Body of pancreas (tissue), 4 donors: Measurements from ENCODE around the gene HSPA12B. TPM values are rescaled to one million over a fixed set of nuclear protein-coding genes. Genes with fewer than 3 reads are reported as not detected.

Experiments used
- ATAC-seq: fragments of 150-250 bp; one replicate; pipeline ENCODE4 v1.9.1; 2016
- DNase-seq, 4 donors: peaks; one replicate each; pipeline ENCODE4 v3.0.0-alpha.2; 2019
- H3K27ac ChIP-seq, 4 donors: fragments of 200-600 bp; sonication (generic); 1 replicate in 3 of 4; 2 replicates in 1 of 4; pipeline versions ENCODE4 v1.5.1 to v1.6.1; 2016 to 2019; ENCODE audit warnings: mild to moderate bottlenecking in 1 of 4, mixed read lengths in 1 of 4, moderate library complexity in 1 of 4
- H3K27me3 ChIP-seq, 2 donors: fragments of 200-600 bp; sonication (generic); one replicate each; pipeline ENCODE4 v1.6.0; 2016; ENCODE audit warnings: mild to moderate bottlenecking in 1 of 2
- H3K36me3 ChIP-seq, 2 donors: fragments of 200-600 bp; sonication (generic); replicated peaks in 1 of 2; 2 replicates each; pipeline ENCODE4 v1.5.1; 2016; ENCODE audit warnings: low read depth in 2 of 2; ENCODE audit not compliant: insufficient read depth in 1 of 2
- H3K4me1 ChIP-seq: fragments of 200-600 bp; sonication (generic); one replicate; pipeline ENCODE4 v1.6.0; 2016
- H3K4me3 ChIP-seq, 2 donors: fragments of 200-600 bp; sonication (generic); 1 replicate in 1 of 2; 2 replicates in 1 of 2; pipeline ENCODE4 v1.5.1; 2016 to 2019
- H3K9me3 ChIP-seq, 3 donors: fragments of 200-600 bp; sonication (generic); 1 replicate in 2 of 3; 2 replicates in 1 of 3; pipeline ENCODE4 v1.5.1; 2016
- CTCF ChIP-seq, 7 experiments: fragments of 450-650 bp in 4 of 7; fragments of 200-600 bp in 3 of 7; sonication (generic) in 3 of 7; IDR thresholded peaks; one replicate each; pipeline ENCODE4 v1.5.1; 2016 to 2019; ENCODE audit warnings: antibody characterized with exemption in 7 of 7
- POLR2A ChIP-seq, 3 donors: fragments of 450-650 bp; IDR thresholded peaks; one replicate each; pipeline ENCODE4 v1.6.1; 2016; ENCODE audit warnings: antibody characterized with exemption in 3 of 3, mild to moderate bottlenecking in 2 of 3
- WGBS, 2 donors: methylation state at CpG; one replicate each; pipeline ENCODE4 v1.1.5; 2017; 5-methylcytosine and 5-hydroxymethylcytosine counted together
- intact Hi-C: fragments of 100-400 bp; cut with DNase I; formaldehyde crosslinking; loops from one replicate; pipeline ENCODE4 v1.15.1; 2023
- total RNA-seq, 2 donors: library from RNA; depleted of rRNA; stranded (reverse); fragments of >200 nt; gene quantifications; one replicate each; pipeline ENCODE4 v1.1.0, GENCODE V29; 2016

The HSPA12B gene
- total RNA-seq, 2 donors from 2014 or later: 3.3 to 4.4 TPM

GRCh38 chr20:3687655-3688054 is 44.8 kb upstream of the HSPA12B start:
- no peaks in the 10 kb centered on the region for H3K36me3 ChIP-seq
- no peak for TF ChIP-seq CTCF (IDR thresholded peaks at IDR 0.05)
- no peak for TF ChIP-seq POLR2A (IDR thresholded peaks at IDR 0.05)
- 57 to 64% methylated on average over 2 of the region's 2 CpGs for WGBS, 2 donors
- H3K9me3 ChIP-seq: no peaks in the 10 kb centered on the region
- no peak overlapping the region for H3K4me3 ChIP-seq
- no peaks in the 10 kb centered on the region for H3K4me1 ChIP-seq
- H3K27me3 ChIP-seq: no peaks in the 10 kb centered on the region
- DNase-seq: no peak
- ATAC-seq: peak; percentile 47
- intact Hi-C loops: no loop called here
- H3K27ac ChIP-seq: no peak overlapping the region

GRCh38 chr20:3689978-3690377 is 42.5 kb upstream of the HSPA12B start:
- Histone ChIP-seq H3K27ac (no peak overlapping the region), H3K4me1 (no peaks in the 10 kb centered on the region), H3K36me3 (no peaks in the 10 kb centered on the region), H3K9me3 (no peaks in the 10 kb centered on the region), H3K4me3 (no peak overlapping the region), H3K27me3 (no peaks in the 10 kb centered on the region)
- ATAC-seq (no peak), DNase-seq (no peak)
- WGBS, 2 donors: 82 to 92% methylated on average over 2 to 9 of the region's 11 CpGs
- TF ChIP-seq POLR2A (IDR thresholded peaks at IDR 0.05) (no peak), CTCF (IDR thresholded peaks at IDR 0.05) (no peak)
- intact Hi-C loops: no loop called here

DNA sequence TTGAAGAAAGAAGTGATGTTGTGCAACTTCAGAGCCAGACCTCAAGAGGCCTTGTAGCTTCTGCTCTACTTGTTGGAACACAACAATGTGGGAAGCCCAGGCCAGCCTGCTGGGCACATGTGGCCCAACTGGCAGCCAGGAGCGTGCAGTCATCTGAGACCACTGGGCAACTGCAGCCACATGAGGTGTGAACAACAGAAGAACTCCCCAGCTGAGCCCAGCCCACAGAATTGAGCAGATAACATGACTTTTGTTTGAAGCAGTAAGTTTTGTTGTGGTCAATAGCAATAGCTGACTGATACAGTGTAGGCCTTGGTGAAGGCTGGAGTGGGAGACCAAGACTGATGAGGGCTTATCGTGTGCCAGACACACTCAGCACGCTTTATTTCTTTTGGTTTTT is 42.1 kb upstream of the HSPA12B start:
- WGBS, 2 donors: 89 to 96% methylated on average over 3 of the region's 3 CpGs
- Histone ChIP-seq H3K4me3 (no peak overlapping the region), H3K27ac (no peak overlapping the region), H3K27me3 (no peaks in the 10 kb centered on the region), H3K9me3 (no peaks in the 10 kb centered on the region), H3K36me3 (no peaks in the 10 kb centered on the region), H3K4me1 (no peaks in the 10 kb centered on the region)
- no peak for DNase-seq
- TF ChIP-seq POLR2A (IDR thresholded peaks at IDR 0.05) (no peak), CTCF (IDR thresholded peaks at IDR 0.05) (no peak)
- no peak for ATAC-seq
- intact Hi-C loops: no loop called here

DNA sequence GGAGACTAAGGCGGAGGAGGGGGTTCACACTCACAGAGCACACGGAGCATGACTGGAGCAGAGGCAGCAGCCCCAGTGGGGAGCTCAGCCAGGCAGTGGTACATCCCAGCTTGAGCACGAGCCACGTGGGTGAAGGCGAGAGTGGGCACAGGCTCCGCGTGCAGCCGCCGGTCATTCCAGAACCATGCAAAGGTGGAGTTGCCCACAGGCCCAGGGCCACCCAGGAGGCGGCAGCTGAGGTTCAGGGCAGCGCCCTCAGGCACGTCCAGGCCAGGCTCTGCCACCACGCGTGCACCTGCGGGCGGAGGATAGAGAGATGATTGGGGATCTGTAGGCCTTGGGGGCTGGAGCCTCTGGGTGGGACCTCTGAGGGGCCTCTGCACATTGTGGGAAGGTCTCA is 41.2 kb upstream of the HSPA12B start:
- WGBS, 2 donors: 87 to 89% methylated on average over 9 to 16 of the region's 16 CpGs
- H3K36me3 ChIP-seq: no peaks in the 10 kb centered on the region
- no peaks in the 10 kb centered on the region for H3K4me1 ChIP-seq
- no peak overlapping the region for H3K27ac ChIP-seq
- TF ChIP-seq CTCF (IDR thresholded peaks at IDR 0.05): no peak
- TF ChIP-seq POLR2A (IDR thresholded peaks at IDR 0.05): no peak
- H3K9me3 ChIP-seq: no peaks in the 10 kb centered on the region
- DNase-seq (no peak), ATAC-seq (no peak)
- no peaks in the 10 kb centered on the region for H3K27me3 ChIP-seq
- no peak overlapping the region for H3K4me3 ChIP-seq
- intact Hi-C loops: no loop called here

- Histone ChIP-seq H3K27me3 (no peaks in the 10 kb centered on the region), H3K4me3 (no peak overlapping the region), H3K27ac (no peak overlapping the region), H3K9me3 (no peaks in the 10 kb centered on the region), H3K36me3 (no peaks in the 10 kb centered on the region), H3K4me1 (no peaks in the 10 kb centered on the region)
- intact Hi-C loops: no loop called here
- ATAC-seq (no peak), DNase-seq (no peak)
- no peak for TF ChIP-seq CTCF (IDR thresholded peaks at IDR 0.05)
- TF ChIP-seq POLR2A (IDR thresholded peaks at IDR 0.05): no peak
- WGBS, 2 donors: 70 to 90% methylated on average over 2 to 9 of the region's 9 CpGs
Observed at GRCh38 chr20:3691897-3692296, 40.6 kb upstream of the HSPA12B start.
